Memory B cell (primary cell): ENCODE data around the gene RBMS3.

ENCODE experiments used
- ATAC-seq: fragments of 150-1000 bp; cut with Tn5 transposase; 2 replicates; pipeline ENCODE4 v1.10.0; 2021; ENCODE audit warnings: low read depth, mild to moderate bottlenecking, moderate library complexity
- DNase-seq, 2 donors: peaks; one replicate each; pipeline ENCODE4 v3.0.0; 2022; ENCODE audit warnings: low spot score in 2 of 2
- H3K27ac Mint-ChIP-seq: one replicate; pipeline ENCODE4 v1.8.0; 2022; ENCODE audit warnings: mild to moderate bottlenecking, moderate library complexity, mixed read lengths
- H3K27me3 Mint-ChIP-seq: one replicate; pipeline ENCODE4 v1.8.0; 2022; ENCODE audit warnings: mixed read lengths
- H3K36me3 Mint-ChIP-seq: one replicate; pipeline ENCODE4 v1.8.0; 2022; ENCODE audit warnings: mild to moderate bottlenecking, mixed read lengths
- H3K4me1 Mint-ChIP-seq: one replicate; pipeline ENCODE4 v1.8.0; 2022; ENCODE audit warnings: mixed read lengths
- H3K4me3 Mint-ChIP-seq: one replicate; pipeline ENCODE4 v1.8.0; 2022; ENCODE audit warnings: mild to moderate bottlenecking, moderate library complexity, mixed read lengths
- H3K9me3 Mint-ChIP-seq: one replicate; pipeline ENCODE4 v1.8.0; 2022; ENCODE audit warnings: mixed read lengths

RBMS3 gene

GRCh38 chr3:29852767-29853166 is 571.9 kb downstream of the RBMS3 start:
- H3K9me3 Mint-ChIP-seq, result no peaks in the 10 kb centered on the region
- H3K4me3 Mint-ChIP-seq, result no peak overlapping the region
- H3K27ac Mint-ChIP-seq, result no peak overlapping the region

GRCh38 chr3:29853841-29854397 is 573.0 kb downstream of the RBMS3 start:
- Mint-ChIP-seq H3K9me3 (no peaks in the 10 kb centered on the region), H3K4me3 (no peak overlapping the region), H3K27ac (no peak overlapping the region), H3K27me3 (no peaks in the 10 kb centered on the region), H3K36me3 (no peaks in the 10 kb centered on the region), H3K4me1 (no peaks in the 10 kb centered on the region)
- DNase-seq (no peak), ATAC-seq (no peak)

More at GRCh38 chr3:29852767-29853166, 571.9 kb downstream of the RBMS3 start:
- ATAC-seq, result no peak
- DNase-seq, result no peak
- Mint-ChIP-seq H3K36me3 (no peaks in the 10 kb centered on the region), H3K27me3 (no peaks in the 10 kb centered on the region), H3K4me1 (no peaks in the 10 kb centered on the region)

DNA sequence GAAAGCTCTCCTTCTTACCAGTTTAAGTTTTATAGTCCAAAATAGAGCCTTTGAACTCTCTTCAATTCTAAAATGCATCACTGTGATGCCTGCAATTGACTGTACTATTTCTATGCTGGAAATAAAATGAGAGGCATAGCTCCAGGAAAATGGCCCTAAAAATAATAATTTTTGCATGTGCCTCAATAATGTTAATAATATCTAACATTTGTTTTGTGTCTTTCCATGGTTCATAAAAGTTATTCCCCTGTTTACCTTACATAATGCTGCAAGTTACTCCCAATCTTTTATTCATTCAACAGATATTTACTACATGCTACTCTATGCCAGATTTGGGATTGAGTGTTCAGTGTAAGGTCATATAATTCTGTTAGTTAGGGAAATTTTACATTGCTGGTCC is 574.0 kb downstream of the RBMS3 start:
- no peak overlapping the region for H3K4me3 Mint-ChIP-seq
- no peaks in the 10 kb centered on the region for H3K4me1 Mint-ChIP-seq
- ATAC-seq (no peak), DNase-seq (no peak)
- H3K36me3 Mint-ChIP-seq, result no peaks in the 10 kb centered on the region
- no peaks in the 10 kb centered on the region for H3K27me3 Mint-ChIP-seq
- H3K9me3 Mint-ChIP-seq, result no peaks in the 10 kb centered on the region
- H3K27ac Mint-ChIP-seq, result no peak overlapping the region

GRCh38 chr3:29859726-29860270 is 578.9 kb downstream of the RBMS3 start:
- ATAC-seq (no peak), DNase-seq (no peak)
- Mint-ChIP-seq H3K27me3 (no peaks in the 10 kb centered on the region), H3K9me3 (no peaks in the 10 kb centered on the region), H3K4me3 (no peak overlapping the region), H3K4me1 (no peaks in the 10 kb centered on the region), H3K36me3 (no peaks in the 10 kb centered on the region), H3K27ac (no peak overlapping the region)

- Mint-ChIP-seq H3K4me1 (no peaks in the 10 kb centered on the region), H3K27me3 (no peaks in the 10 kb centered on the region), H3K9me3 (no peaks in the 10 kb centered on the region), H3K36me3 (no peaks in the 10 kb centered on the region), H3K27ac (no peak overlapping the region), H3K4me3 (no peak overlapping the region)
- ATAC-seq (no peak), DNase-seq (no peak)
Measured at GRCh38 chr3:29864809-29865208, 583.9 kb downstream of the RBMS3 start.

- Mint-ChIP-seq H3K36me3 (no peaks in the 10 kb centered on the region), H3K27ac (no peak overlapping the region), H3K9me3 (peaks cover 5% of the 10 kb centered on the region), H3K27me3 (no peaks in the 10 kb centered on the region), H3K4me1 (no peaks in the 10 kb centered on the region), H3K4me3 (no peak overlapping the region)
- no peak for ATAC-seq
- no peak for DNase-seq
Measured at GRCh38 chr3:29868543-29869101, 587.8 kb downstream of the RBMS3 start.

- ATAC-seq, result no peak
- no peak for DNase-seq
- H3K27me3 Mint-ChIP-seq, result no peaks in the 10 kb centered on the region
- H3K9me3 Mint-ChIP-seq, result peaks cover 5% of the 10 kb centered on the region
- H3K4me3 Mint-ChIP-seq, result no peak overlapping the region
- no peak overlapping the region for H3K27ac Mint-ChIP-seq
- H3K4me1 Mint-ChIP-seq, result no peaks in the 10 kb centered on the region
- no peaks in the 10 kb centered on the region for H3K36me3 Mint-ChIP-seq
Measured at GRCh38 chr3:29870136-29870535, 589.3 kb downstream of the RBMS3 start.

- Mint-ChIP-seq H3K27me3 (no peaks in the 10 kb centered on the region), H3K27ac (no peak overlapping the region), H3K9me3 (peaks cover 5% of the 10 kb centered on the region), H3K4me3 (no peak overlapping the region), H3K4me1 (no peaks in the 10 kb centered on the region), H3K36me3 (no peaks in the 10 kb centered on the region)
- ATAC-seq (no peak), DNase-seq (no peak)
Measured at GRCh38 chr3:29871087-29871486, 590.2 kb downstream of the RBMS3 start.

- Mint-ChIP-seq H3K9me3 (no peaks in the 10 kb centered on the region), H3K4me3 (no peak overlapping the region)
- DNase-seq, result no peak
Measured at GRCh38 chr3:29880809-29881208, 599.9 kb downstream of the RBMS3 start.

DNA sequence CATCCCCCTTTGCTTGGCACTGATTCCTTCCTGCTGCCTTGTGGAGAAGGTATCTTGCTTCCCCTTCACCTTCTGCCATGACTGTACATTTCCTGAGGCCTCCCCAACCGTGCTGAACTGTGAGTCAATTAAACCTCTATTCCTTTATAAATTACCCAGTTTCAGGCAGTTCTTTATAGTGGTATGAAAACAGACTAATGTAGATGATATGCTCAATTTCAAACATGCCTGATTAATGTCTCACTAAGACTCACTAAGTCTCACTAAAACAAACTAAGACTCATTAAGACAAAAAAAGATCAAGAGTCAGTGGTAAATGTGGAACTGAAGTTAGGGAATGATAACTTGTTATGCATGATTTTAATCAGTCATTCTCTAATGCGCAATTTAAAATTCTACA is 606.6 kb downstream of the RBMS3 start:
- ATAC-seq (no peak), DNase-seq (no peak)
- no peak overlapping the region for H3K27ac Mint-ChIP-seq
- no peaks in the 10 kb centered on the region for H3K27me3 Mint-ChIP-seq
- no peaks in the 10 kb centered on the region for H3K4me1 Mint-ChIP-seq
- H3K9me3 Mint-ChIP-seq, result no peaks in the 10 kb centered on the region
- H3K4me3 Mint-ChIP-seq, result no peak overlapping the region
- no peaks in the 10 kb centered on the region for H3K36me3 Mint-ChIP-seq

More at GRCh38 chr3:29880809-29881208, 599.9 kb downstream of the RBMS3 start:
- Mint-ChIP-seq H3K36me3 (no peaks in the 10 kb centered on the region), H3K27me3 (peaks cover 4% of the 10 kb centered on the region), H3K4me1 (no peaks in the 10 kb centered on the region), H3K27ac (no peak overlapping the region)
- ATAC-seq, result no peak

GRCh38 chr3:29889215-29889614 is 608.3 kb downstream of the RBMS3 start:
- no peak for DNase-seq
- no peak overlapping the region for H3K4me3 Mint-ChIP-seq

DNA sequence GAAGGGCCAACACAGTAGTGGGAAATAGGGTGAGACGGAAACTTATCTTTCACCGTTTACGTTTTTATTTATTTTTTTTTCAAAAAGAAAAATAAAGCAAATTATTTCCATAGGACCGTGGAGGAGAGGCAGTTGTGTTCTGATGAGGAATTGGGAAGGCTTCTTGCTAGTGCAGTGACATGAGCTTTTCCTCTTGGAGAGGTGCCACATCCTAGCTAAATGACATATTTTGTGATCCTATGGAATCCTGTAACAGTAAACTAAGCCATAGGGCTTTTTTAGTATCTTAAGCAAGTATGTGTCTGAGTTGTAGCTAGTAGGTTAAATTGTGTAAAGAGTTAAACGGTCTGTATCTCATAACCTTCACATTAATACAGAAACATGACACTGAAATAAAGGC is 609.9 kb downstream of the RBMS3 start:
- no peak overlapping the region for H3K27ac Mint-ChIP-seq
- H3K4me3 Mint-ChIP-seq, result no peak overlapping the region
- H3K9me3 Mint-ChIP-seq, result no peaks in the 10 kb centered on the region
- no peak for DNase-seq
- H3K36me3 Mint-ChIP-seq, result no peaks in the 10 kb centered on the region
- ATAC-seq, result no peak
- no peaks in the 10 kb centered on the region for H3K27me3 Mint-ChIP-seq
- H3K4me1 Mint-ChIP-seq, result no peaks in the 10 kb centered on the region

More at GRCh38 chr3:29889215-29889614, 608.3 kb downstream of the RBMS3 start:
- Mint-ChIP-seq H3K36me3 (no peaks in the 10 kb centered on the region), H3K27ac (no peak overlapping the region), H3K9me3 (no peaks in the 10 kb centered on the region), H3K27me3 (no peaks in the 10 kb centered on the region), H3K4me1 (no peaks in the 10 kb centered on the region)
- no peak for ATAC-seq

GRCh38 chr3:29892976-29893554 is 612.2 kb downstream of the RBMS3 start:
- ATAC-seq (no peak), DNase-seq (no peak)
- Mint-ChIP-seq H3K27me3 (no peaks in the 10 kb centered on the region), H3K9me3 (no peaks in the 10 kb centered on the region), H3K4me3 (no peak overlapping the region), H3K4me1 (no peaks in the 10 kb centered on the region), H3K36me3 (no peaks in the 10 kb centered on the region), H3K27ac (no peak overlapping the region)

DNA sequence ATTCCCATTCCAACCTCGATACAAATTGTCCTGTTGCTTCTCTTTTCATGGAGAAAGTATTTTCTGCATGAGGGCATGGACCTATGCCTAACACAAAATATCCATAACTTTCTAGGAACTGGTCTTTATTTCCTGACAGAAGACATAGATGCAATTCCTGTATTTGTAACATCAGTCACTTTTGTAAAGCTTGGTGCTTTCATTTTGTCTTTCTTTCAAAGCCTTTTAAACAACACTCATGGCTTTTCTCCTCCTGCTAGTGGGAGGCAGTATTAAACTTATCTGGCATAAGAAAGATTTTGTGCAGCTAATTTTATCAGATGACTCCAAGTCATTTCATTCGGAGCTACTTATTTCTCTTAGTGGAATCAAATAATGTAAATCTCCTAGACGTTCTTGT is 616.0 kb downstream of the RBMS3 start:
- H3K27ac Mint-ChIP-seq, result no peak overlapping the region
- no peaks in the 10 kb centered on the region for H3K4me1 Mint-ChIP-seq
- H3K4me3 Mint-ChIP-seq, result no peak overlapping the region
- no peaks in the 10 kb centered on the region for H3K36me3 Mint-ChIP-seq
- ATAC-seq, result no peak
- H3K27me3 Mint-ChIP-seq, result no peaks in the 10 kb centered on the region
- DNase-seq, result no peak
- no peaks in the 10 kb centered on the region for H3K9me3 Mint-ChIP-seq
